HS-27A (cell line): ENCODE data around the gene LIMS1.
"Not testable (repeated sequence)": the region's sequence is repeated elsewhere in the genome, so short reads cannot be mapped to it uniquely, and the experiment has no call there.

Experiments
- DNase-seq: peaks from one replicate; pipeline ENCODE4 v3.0.0-alpha.2; 2012; ENCODE audit warnings: low read depth, missing footprints

The LIMS1 gene

GRCh38 chr2:108664089-108664488, 129.8 kb downstream of the LIMS1 start:
- not testable (repeated sequence) for DNase-seq

DNA sequence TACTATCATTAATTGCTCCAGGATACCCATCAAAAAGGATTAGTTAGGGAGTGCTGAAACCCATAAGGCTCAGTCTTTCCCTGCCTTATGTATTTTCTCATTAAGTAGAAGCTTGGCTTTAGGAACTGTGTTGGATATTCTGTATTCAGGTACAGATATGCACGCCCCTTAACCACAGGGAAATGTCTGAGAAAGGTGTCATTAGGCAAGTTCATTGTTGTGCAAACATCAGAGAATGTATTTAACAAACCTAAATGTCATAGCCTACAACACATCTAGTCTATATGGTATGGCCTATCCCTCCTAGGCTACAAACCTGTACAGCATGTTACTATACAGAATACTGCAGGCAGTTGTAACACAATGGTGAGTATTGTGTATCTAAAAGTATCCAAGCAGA, 130.7 kb downstream of the LIMS1 start:
- DNase-seq, result not testable (repeated sequence)

DNA sequence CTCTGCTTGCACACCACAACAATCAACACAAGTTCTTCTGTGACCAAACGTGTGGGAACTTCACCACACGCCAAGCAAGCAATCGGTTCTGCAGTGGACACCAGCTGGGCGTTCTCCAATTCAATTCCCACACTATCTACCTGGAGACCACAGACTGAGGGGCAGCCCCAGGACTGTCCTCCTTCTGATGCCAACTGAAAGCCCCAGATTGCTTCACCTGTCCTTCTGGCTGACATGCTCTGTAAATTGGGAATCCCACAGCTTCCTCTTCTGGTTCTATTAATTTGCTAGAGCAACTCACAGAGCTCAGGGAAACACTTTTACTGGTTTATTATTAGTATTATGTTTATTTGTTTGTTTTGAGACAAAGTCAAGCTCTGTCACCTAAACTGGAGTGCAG, 131.7 kb downstream of the LIMS1 start:
- DNase-seq, result not testable (repeated sequence)

- not testable (repeated sequence) for DNase-seq
Observed at GRCh38 chr2:108667140-108667539, 132.9 kb downstream of the LIMS1 start.

- DNase-seq, result not testable (repeated sequence)
Observed at GRCh38 chr2:108670282-108670681, 136.0 kb downstream of the LIMS1 start.

DNA sequence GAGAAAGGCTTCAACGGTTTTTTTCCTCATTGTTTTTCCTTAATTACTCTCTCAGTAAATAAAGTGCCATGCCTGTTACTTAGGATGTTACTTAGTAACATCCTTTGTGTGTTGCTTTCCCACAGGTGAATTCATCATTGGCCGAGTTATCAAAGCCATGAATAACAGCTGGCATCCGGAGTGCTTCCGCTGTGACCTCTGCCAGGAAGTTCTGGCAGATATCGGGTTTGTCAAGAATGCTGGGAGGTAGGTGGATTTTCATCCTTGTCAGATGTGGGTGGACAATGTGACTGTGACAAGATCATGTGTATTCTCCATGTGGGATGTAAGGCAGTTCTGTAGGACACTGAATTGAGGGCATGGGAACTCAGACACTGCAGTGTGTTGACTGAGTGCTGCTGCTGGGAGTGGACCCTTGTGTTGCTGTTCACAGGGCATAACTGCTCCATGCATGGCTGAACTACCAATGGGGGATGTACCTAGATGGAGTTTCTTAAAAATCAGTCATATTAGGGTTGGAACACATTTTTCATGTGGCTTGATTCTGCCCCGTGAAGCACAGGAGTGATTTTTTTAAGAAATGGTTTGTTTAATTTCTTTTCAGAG, 138.0 kb downstream of the LIMS1 start:
- not testable (repeated sequence) for DNase-seq

DNA sequence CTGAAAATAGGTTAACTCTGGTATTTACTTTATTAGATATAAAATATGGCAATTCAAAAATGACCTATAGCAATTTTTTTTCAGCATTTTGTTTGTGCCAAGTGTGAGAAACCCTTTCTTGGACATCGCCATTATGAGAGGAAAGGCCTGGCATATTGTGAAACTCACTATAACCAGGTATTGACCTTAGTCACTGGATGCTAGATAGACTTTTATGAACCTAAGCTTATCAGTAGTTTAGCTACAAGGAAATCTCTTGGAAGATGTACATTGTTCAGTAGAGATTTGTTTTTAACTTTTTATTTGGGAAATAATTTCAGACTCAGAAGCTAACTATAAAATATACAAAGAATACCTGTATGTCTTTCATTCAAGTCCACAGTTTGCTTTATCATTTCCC, 142.3 kb downstream of the LIMS1 start:
- DNase-seq, result not testable (repeated sequence)

DNA sequence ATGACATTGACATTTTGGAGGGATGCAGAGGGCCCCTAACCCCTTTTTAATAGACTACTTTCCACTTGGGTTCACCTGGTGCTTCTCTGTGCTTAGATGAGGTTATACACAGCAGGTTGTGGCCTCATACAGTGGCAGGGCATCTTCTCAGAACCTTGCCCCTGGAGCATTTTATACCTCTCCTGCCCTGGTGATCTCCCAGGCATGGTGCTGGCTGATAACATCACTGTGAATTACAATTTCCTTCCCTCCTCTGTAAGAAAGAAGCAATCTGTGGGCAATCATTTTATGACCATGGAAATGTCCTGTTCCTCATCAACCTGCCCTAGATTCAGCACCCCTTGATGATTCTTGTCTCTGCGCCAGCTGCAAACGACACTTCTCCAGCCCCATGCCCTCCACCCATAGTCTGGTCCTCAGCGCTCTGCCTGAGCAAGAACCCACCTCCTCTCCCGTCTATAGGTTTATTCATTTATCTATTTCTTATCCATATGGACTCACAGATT, 143.0 kb downstream of the LIMS1 start:
- not testable (repeated sequence) for DNase-seq

DNA sequence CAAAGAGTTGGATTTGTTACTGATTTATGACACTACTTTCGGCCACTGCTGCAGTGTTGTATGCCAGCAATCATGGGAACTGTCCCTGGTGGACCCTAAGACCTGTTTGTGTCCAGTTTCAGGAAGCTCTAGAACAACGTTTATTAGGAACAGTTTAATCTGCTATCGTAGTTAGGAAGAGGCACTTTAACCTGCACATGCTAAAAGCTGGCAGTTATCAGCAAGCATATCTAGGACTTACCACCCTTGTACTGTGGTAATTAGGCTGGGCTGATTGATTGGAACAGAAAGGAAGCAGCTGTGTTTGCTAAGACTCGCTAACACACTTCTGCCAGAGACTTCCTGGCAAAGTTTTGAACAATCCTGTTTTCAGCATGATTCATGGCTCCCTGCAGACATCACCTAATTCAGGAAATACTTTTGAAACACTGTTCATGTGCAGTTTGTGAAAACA, 144.0 kb downstream of the LIMS1 start:
- DNase-seq, result not testable (repeated sequence)

DNA sequence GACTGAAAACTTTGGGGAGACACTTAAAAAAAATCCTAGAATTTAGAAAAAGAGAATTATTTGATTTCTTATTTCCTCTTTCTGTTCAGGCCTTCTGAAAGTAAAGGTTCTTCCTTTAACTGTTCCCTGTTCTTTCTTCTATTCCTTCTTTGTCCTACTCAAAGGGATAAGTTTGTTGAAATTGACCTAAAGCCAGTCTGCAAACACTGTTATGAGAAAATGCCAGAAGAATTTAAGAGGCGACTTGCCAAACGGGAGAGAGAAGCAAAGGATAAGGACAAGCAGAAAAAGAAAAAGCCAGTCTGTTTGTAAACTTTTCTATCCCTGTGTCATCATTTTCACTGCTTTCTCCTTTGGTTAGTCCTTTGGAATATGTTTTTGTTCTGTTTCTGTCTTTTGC, 146.5 kb downstream of the LIMS1 start:
- not testable (repeated sequence) for DNase-seq

DNA sequence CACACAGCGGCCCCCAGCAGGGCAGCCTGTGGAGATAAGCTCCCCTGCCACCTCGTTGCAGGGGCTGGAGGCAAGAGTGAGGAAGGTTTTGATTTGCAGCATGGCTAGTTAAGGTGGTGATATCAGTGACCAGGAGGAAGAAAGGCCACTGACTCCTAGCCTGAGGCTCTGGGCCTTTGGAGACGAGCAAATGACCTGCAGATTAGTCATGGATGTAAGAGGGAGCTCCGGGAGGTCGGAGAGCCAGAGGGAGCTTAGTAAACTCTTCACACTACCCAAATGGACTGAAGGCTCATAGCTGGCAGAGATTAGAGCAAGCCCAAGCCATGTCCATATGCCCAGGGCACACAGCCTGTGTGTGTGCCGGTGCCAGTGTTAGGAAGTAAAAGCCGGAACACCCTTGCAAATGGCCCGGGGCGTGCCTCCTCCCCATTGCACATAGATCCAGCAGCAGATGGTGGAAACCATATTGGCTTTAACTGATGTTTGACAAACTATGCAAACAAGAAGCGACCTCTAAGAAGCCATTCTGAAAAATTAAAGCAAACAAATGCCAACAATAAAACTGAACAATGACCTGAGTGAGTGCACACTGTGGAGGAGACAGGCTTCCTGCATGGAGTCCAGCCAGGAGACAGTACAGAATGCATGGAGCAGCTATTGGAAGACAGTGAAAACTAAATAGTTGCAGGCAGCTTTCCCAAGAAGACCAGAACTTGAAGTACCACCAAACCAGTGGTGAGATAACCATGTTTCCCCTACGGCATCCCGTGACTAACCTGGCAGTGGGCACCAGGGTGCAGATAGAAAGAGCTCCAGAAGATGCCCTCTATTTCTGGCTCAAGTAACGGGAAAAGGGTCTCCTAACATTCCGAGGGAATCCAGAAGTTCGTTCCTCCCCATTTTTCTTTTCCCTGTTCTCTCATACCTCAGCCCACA, 154.8 kb downstream of the LIMS1 start:
- DNase-seq, result not testable (repeated sequence)

GRCh38 chr2:108690001-108690400, 155.7 kb downstream of the LIMS1 start:
- DNase-seq, result not testable (repeated sequence)

- DNase-seq, result no peak
Observed at GRCh38 chr2:108691447-108691846, 157.2 kb downstream of the LIMS1 start.

DNA sequence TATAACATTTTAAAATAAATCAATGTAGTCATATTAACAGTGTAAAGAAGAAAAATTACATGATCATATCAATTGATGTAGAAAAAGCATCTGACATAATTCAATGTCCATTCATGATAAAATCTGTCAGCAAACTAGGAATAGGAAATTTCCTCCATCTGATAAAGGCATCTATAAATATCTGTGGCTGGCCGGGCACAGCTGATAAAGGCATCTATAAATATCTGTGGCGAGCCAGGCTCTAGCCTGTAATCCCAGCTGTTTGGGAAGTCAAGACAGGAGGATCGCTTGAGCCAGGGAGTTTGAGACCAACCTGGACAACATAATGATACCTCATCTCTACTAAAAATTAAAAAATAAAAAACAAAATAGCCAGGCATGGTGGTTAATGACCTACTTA, 166.9 kb downstream of the LIMS1 start:
- no peak for DNase-seq

DNA sequence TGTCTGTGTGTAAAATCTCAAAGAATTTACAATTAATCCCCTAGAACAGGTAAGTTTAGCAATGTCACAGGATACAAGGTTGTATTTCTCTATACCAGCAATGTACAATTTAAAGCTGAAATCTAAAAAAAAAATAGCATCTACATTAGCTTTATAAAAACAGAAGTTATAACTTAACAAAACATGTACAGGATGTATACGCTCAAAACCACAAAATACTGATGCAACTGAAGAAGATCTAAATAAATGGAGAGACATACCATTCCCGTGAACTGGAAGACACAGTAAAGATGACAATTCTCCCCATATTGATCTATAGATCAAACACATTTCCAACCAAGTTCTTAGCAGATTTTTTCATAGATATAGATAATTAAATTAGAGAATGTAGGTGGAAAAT, 167.5 kb downstream of the LIMS1 start:
- DNase-seq, result no peak

GRCh38 chr2:108704871-108705270, 170.6 kb downstream of the LIMS1 start:
- no peak for DNase-seq

DNA sequence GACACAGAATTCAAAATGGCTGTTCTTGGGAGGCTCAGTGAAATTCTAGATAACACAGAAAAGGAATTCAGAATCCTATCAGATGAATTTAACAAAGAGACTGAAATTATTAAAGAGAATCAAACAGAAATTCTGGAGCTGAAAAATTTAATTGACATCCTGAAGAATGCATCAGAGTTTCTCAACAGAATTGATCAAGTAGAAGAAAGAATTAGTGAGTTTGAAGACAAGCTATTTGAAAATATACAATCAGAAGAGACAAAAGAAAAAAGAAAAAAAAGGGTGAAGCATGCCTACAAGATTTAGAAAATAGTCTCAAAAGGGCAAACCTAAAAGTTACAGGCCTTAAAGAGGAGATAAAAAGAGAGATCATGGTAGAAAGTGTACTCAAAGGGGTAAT, 173.0 kb downstream of the LIMS1 start:
- no peak for DNase-seq

GRCh38 chr2:108716971-108717370, 182.7 kb downstream of the LIMS1 start:
- DNase-seq, result not testable (repeated sequence)

DNA sequence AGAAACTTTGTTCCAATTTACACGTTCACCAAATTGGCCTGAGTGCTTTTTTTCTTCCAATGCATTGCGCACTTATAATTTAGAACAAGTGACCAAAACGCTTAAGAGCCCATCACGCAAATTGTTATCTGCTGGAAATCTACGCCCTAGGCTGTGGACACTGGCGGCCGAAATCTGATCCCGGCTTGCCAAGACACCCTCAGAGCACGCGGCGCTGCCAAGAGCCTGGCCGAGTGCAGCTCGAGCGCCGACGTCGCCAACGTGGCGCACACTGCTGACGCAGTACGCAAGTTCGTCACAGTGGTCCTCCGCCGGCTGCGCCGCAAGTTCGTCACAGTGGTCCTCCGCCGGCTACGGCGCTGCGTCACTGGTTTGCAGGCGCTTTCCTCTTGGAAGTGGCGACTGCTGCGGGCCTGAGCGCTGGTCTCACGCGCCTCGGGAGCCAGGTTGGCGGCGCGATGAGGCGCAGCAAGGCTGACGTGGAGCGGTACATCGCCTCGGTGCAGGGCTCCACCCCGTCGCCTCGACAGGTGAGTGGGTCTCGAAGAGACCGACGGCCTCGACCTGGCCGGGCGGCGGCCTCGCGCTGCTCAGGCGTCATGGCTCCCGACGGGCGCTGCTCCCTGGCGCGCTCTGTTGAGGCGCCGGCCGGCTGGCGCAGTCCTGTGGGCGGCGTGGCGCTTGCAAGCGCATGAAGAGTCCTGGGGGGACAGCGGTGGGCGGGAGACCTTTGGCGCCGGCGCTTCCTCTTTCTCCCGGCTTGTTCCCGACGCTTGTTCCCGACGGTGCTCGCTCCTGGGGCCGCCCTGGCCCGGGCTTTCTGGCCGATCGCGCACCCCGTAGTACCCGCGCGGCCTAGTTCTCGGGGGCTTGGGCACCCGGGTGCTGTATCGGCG, 185.1 kb downstream of the LIMS1 start, which contains the start of gene RANBP2:
TSS of gene RANBP2 (plus strand) at position 334 of the 896 bp plus-strand sequence. CDS start at position 459, 125 bp downstream.
- peak; percentile 97 for DNase-seq

- not testable (repeated sequence) for DNase-seq
Observed at GRCh38 chr2:108726048-108726447, 191.8 kb downstream of the LIMS1 start.

GRCh38 chr2:108734656-108735055, 200.4 kb downstream of the LIMS1 start:
- not testable (repeated sequence) for DNase-seq
